GM18951 (cell line): ENCODE measurements around the gene FBXL14.

ENCODE experiments used
- POLR2A ChIP-seq: IDR thresholded peaks from 4 replicates; pipeline ENCODE4 v1.6.1; 2011; ENCODE audit warnings: mild to moderate bottlenecking; ENCODE audit not compliant: insufficient read length, insufficient read depth; ENCODE audit errors: extremely low read depth
- in situ Hi-C: fragments of 300-500 bp; cut with MboI; formaldehyde crosslinking; loops from one replicate; pipeline ENCODE4 v1.12.0; 2022; ENCODE audit warnings: low sequenced_read_pairs, mixed read lengths, inconsistent platforms; ENCODE audit not compliant: unreplicated experiment

FBXL14 gene

GRCh38 chr12:1546931-1547640 lies 47.3 kb downstream of the FBXL14 start:
- in situ Hi-C loops = no loop called here
- TF ChIP-seq POLR2A = no peak

DNA sequence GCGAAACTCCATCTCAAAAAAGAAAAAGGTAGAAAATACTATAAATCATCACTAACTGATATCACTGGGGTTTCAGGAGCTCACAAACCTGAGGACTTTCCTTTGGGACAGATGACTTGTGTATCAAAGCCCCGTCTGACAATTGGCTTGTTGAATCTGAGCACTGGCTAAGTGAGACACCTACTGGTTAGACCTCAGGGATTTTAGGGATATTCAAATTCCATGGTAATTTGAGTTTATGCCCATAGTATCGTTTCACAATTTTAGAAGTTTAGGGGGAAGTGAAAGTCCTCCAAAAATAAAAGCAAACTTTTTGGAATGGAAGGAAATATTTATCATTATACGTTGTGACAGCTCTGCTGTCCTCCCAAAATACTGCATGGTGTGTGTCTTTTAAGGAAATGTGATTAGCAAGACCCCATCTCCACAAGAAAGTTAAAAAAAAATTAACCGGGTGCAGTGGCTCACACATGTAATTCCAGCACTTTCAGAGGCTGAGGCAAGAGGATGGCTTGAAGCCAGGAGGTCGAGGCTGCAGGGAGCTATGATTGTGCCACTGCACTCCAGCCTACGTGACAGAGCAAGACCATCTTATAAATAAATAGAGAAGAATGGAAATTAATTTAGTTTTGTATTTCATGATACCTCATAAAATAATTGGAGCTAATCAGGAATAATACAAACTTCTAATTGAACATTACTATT lies 49.2 kb downstream of the FBXL14 start:
- in situ Hi-C loops = no loop called here
- TF ChIP-seq POLR2A = no peak

DNA sequence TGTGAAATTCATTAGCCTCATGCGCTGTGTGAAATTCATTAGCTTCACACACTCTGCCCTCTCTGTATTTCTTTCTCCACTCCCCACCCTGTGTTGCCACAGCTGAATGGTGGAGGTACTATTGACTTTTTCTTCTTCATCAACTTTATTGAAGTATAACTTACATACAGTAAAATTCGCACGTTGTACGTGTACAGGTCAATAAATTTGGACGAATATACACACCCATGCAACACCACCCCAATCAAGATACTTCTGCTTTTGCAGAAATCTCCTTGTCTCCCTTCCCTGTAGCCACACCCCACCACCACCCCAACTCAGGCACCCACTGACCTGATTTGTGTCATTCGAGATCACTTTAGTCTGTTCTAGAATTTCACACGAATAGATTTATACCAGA lies 51.8 kb downstream of the FBXL14 start:
- in situ Hi-C loops = no loop called here
- TF ChIP-seq POLR2A = no peak

DNA sequence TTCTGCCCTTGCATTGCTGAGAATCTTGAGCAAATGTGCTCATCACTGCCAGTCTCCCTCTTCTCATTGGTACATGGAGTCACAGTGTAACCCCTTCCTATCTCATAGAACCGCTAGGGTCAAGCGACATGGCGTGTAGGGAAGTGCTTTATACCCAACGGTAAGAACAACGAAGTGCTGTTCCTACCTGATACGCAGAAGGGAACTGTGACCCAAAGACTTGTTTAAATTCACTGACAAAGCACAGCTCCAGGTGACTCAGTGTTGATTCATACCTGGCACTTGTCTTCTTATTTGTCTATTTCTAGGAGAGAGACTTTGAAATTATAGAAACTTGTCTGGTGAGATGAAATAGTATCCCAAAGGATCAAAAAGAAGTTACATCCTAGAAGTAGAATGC lies 53.7 kb downstream of the FBXL14 start:
- in situ Hi-C loops = no loop called here

GRCh38 chr12:1539135-1539534 lies 55.2 kb downstream of the FBXL14 start:
- in situ Hi-C loops = no loop called here

More for the DNA sequence above, 53.7 kb downstream of the FBXL14 start:
- TF ChIP-seq POLR2A = no peak

DNA sequence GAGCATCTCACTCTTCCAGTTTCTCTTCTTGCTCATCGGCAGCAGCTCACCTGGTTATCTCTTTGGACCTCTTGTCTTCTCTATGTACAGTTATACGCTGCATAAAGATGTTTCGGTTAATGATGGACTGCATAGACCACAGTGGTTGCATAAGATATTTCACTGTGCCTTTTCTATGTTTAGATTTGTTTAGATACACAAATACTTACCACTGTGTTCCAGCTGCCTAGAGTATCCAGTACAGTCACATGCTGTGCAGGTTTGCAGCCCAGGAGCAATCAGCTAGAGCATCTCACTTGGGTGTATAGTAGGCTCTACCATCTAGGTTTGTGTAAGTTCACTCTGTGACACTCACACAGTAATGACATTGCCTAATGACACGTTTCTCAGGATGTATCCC lies 57.6 kb downstream of the FBXL14 start:
- TF ChIP-seq POLR2A = no peak
- in situ Hi-C loops = no loop called here

More at GRCh38 chr12:1539135-1539534, 55.2 kb downstream of the FBXL14 start:
- no peak for TF ChIP-seq POLR2A

GRCh38 chr12:1534748-1535147 lies 59.6 kb downstream of the FBXL14 start:
- TF ChIP-seq POLR2A = peak; percentile 33
- in situ Hi-C loops = no loop called here

DNA sequence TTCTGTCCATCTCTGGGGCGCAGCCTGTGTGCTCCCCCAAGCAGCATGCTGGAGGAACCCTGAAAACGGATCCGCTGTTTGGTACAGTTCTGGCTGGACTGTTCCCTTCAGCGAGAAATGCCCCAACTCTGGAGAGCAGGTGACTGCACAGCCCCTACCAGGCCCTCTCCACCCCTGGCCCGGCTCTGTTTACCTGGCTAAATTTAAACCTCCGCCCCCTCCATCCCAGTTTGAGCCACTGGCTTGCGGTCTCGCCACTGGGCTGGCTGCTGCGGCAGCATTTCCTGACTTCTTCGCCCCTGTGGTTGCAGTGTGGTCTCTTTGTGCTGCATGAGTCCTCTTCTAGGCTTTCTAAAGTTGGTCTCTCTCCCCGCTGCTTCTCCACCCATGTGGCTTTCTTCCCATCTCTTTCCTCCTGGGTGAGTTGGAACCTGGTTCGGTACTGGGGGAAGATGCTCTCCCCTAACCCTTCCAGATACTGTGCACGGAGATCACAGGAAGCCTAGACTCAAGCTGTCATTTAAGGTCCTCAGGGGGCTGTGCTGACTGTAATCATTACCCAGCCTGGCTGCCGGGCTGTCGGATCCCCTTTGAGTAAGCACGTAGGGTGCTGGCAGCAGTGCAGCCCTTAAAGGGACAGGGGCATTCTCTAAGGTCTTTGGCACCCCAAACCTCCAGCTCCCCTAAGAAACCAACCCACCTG lies 60.6 kb downstream of the FBXL14 start:
- in situ Hi-C loops = no loop called here
- TF ChIP-seq POLR2A = peak; percentile 42

DNA sequence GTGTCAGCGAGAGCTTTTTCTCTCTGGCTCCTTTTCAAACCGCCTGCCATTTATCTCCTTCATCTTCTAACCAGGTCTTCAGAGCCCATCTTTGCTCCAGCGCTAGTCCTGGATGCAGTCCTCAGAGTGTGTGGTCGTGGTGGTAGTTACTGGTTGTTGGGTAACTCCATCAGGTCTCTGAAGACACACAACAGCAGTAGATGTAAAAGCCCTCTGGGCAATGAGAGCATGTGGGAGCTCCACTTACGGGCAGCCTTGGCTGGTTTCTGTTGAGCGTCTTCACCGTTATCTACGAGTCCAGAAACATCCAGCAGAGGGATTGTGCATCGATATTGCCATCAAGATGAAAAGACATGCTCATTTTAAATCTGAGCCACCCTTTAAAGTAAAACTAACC lies 61.2 kb downstream of the FBXL14 start:
- in situ Hi-C loops = no loop called here
- no peak for TF ChIP-seq POLR2A

DNA sequence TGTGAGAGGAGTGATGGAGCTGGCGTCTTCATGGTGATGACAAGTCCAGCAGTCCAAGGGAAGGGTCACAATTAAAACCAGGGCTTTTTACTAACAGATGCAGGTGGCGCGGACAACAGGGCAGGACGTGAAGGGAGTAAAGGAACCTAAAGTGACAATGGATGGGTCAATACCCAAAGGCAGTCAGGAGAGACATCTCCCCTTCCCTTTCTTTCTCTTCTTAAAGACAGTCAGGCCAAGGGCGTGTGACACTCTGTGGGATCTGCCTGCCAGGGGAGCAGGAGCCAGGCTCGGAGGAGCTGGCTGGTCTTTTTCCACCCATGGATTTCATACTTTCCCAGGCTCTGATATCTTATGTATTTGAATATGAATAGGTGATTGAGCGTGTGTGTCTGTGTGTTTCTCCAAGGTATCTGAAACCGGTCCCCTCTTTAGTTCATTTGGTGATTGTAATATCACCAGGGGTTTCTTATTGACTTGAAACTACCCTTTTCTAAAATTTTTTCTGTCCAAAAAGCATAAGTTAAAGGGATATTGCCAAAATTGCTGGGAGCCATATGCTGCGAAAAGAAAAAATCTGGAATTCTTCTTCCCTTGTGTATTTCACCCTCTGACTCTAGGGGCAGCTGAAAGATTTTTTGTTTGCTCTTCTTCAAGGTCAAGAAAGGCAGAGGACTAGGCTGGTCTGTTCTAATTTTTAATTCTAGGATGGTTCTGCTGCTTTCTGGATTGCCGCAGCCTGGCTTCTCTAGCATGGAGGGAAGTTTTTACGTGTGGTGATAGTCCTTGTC lies 61.8 kb downstream of the FBXL14 start:
- in situ Hi-C loops = no loop called here
- TF ChIP-seq POLR2A = no peak

DNA sequence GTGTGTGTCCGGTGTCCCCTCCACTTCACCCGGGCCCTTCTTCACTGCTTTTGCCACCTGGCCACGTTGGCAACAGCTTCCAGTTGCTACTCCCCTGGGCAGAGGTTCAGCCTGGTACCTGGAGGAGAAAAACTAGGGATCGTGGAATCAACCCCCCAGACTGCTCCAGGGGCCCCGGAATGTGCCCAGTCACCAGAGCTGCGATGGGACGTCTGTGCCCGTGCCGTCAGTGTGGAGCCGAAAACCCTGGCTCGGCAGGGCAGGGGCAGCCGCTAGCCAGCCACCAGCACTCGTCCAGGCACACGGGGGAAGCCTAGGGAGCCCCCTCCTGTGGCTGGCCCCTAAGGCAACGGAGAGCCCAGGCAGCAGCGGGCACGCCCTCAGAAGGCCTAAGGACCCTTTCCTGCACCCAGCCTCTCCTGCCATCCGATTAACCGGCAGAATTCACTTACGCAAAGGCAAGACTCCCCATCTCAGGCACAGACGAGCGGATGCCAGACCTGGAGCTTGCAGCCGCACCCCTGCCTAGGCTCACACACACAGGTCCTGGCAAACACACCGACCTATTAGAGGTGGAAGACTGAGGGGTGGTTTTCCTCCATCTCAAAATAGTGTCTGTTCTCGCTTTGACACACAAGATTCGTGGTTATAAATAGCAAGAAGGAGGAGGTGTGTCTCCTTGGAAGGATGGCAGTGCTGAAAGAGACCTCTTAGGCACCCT lies 62.6 kb downstream of the FBXL14 start:
- in situ Hi-C loops = no loop called here
- peak; percentile 20 for TF ChIP-seq POLR2A

DNA sequence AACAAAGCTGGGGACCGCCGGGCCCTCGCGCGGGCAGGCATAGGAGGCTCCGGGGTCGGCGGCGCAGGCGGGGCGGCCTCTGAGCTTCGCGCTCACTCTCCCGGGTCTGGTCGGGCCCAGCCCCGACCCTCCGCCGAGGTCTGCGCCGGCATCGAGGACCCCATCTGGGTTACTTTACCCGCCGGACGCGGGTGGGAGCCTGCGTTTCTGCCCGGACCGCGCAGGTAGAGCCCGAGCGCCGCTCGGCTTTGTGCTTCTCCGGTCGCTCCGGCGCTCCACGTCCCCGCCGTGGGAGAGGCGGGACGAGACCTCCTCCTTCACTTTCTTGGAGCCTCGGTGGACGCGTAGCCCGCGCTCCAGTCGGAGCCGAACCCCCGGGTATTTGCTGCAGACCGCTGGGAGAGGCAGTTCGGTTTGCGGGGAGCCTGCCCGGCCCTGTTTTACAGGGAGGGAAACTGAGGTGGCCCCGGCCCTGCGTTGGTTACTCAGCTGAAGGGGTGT lies 63.2 kb downstream of the FBXL14 start:
- no peak for TF ChIP-seq POLR2A
- in situ Hi-C loops = no loop called here
